Fibroblast of peridontal ligament (primary cell): ENCODE data around the gene VIPAS39.
"Not testable (repeated sequence)": the region's sequence is repeated elsewhere in the genome, so short reads cannot be mapped to it uniquely, and the experiment has no call there.

Experiments
- DNase-seq: peaks from one replicate; pipeline ENCODE4 v3.0.0-alpha.2; 2010; ENCODE audit errors: extremely low read depth

The VIPAS39 gene

GRCh38 chr14:77470224-77470870 lies 12.9 kb upstream of the VIPAS39 start:
- no peak for DNase-seq

- DNase-seq = no peak
Measured at GRCh38 chr14:77469539-77469938, 12.1 kb upstream of the VIPAS39 start.

- DNase-seq = no peak
Measured at GRCh38 chr14:77469067-77469505, 11.7 kb upstream of the VIPAS39 start.

GRCh38 chr14:77467801-77468200 lies 10.4 kb upstream of the VIPAS39 start:
- no peak for DNase-seq

GRCh38 chr14:77459072-77459723 lies 1.8 kb upstream of the VIPAS39 start:
- peak; percentile 88 for DNase-seq

GRCh38 chr14:77458249-77458950 lies 999 bp upstream of the VIPAS39 start:
- DNase-seq = peak; percentile 14

- DNase-seq = no peak
Measured at GRCh38 chr14:77457115-77457521, 283 bp downstream of the VIPAS39 start.

- DNase-seq = no peak
Measured at GRCh38 chr14:77455966-77456640, 1.3 kb downstream of the VIPAS39 start.

GRCh38 chr14:77442196-77442595 lies 15.2 kb downstream of the VIPAS39 start:
- DNase-seq = no peak

GRCh38 chr14:77439861-77440260 lies 17.5 kb downstream of the VIPAS39 start:
- no peak for DNase-seq

- DNase-seq = no peak
Measured at GRCh38 chr14:77438596-77438995, 18.8 kb downstream of the VIPAS39 start.

- no peak for DNase-seq
Measured at GRCh38 chr14:77436042-77436441, 21.4 kb downstream of the VIPAS39 start.

- DNase-seq = no peak
Measured at GRCh38 chr14:77426396-77426795, 31.0 kb downstream of the VIPAS39 start.

- DNase-seq = no peak
Measured at GRCh38 chr14:77424862-77425261, 32.5 kb downstream of the VIPAS39 start.

- no peak for DNase-seq
Measured at GRCh38 chr14:77423423-77423822, 34.0 kb downstream of the VIPAS39 start, which contains the start of gene NOXRED1. NOXRED1 (minus strand) TSS chr14:77423523; CDS start chr14:77422889, 634 bp downstream.

GRCh38 chr14:77421201-77421600 lies 36.2 kb downstream of the VIPAS39 start:
- peak; percentile 41 for DNase-seq

GRCh38 chr14:77416836-77417235 lies 40.6 kb downstream of the VIPAS39 start:
- no peak for DNase-seq

GRCh38 chr14:77416098-77416497 lies 41.3 kb downstream of the VIPAS39 start:
- DNase-seq = not testable (repeated sequence)

GRCh38 chr14:77415403-77416030 lies 41.9 kb downstream of the VIPAS39 start:
- DNase-seq = not testable (repeated sequence)

- DNase-seq = peak; percentile 3
Measured at GRCh38 chr14:77409131-77409533, 48.3 kb downstream of the VIPAS39 start.

GRCh38 chr14:77407158-77407557 lies 50.2 kb downstream of the VIPAS39 start:
- DNase-seq = no peak

GRCh38 chr14:77406718-77407117 lies 50.7 kb downstream of the VIPAS39 start:
- DNase-seq = peak; percentile 54
